H9 (cell line): ENCODE measurements around the gene TTC13. TPM values are rescaled to one million over a fixed set of nuclear protein-coding genes. Genes with fewer than 3 reads are reported as not detected.

ENCODE experiments used
- DNase-seq: peaks from one replicate; pipeline ENCODE4 v3.0.0-alpha.2; 2017
- H2AFZ ChIP-seq: one replicate; pipeline ENCODE4 v1.6.1; 2013; ENCODE audit warnings: mild to moderate bottlenecking, low read length, control low read depth, moderate library complexity
- H2AK5ac ChIP-seq: 2 replicates; pipeline ENCODE4 v1.6.1; 2013; ENCODE audit warnings: low read length, control low read depth, mixed read lengths; ENCODE audit not compliant: insufficient read length
- H2BK120ac ChIP-seq: one replicate; pipeline ENCODE4 v1.6.1; 2013; ENCODE audit warnings: low read depth, mild to moderate bottlenecking, low read length, control low read depth, inconsistent platforms; ENCODE audit not compliant: poor library complexity, severe bottlenecking
- H2BK12ac ChIP-seq: 2 replicates; pipeline ENCODE4 v1.6.1; 2013; ENCODE audit warnings: low read length, control low read depth, mixed read lengths, low read depth; ENCODE audit not compliant: insufficient read length
- H2BK15ac ChIP-seq: 2 replicates; pipeline ENCODE4 v1.6.1; 2013; ENCODE audit warnings: low read depth, low read length, control low read depth
- H2BK20ac ChIP-seq: one replicate; pipeline ENCODE4 v1.6.1; 2013; ENCODE audit warnings: low read depth, mild to moderate bottlenecking, low read length, control low read depth, inconsistent platforms; ENCODE audit not compliant: poor library complexity, severe bottlenecking
- H2BK5ac ChIP-seq: 2 replicates; pipeline ENCODE4 v1.6.1; 2013; ENCODE audit warnings: low read length, control low read depth, mixed read lengths; ENCODE audit not compliant: insufficient read length
- H3K14ac ChIP-seq: 2 replicates; pipeline ENCODE4 v1.6.1; 2013; ENCODE audit warnings: low read length, control low read depth; ENCODE audit not compliant: insufficient read depth
- H3K18ac ChIP-seq: 2 replicates; pipeline ENCODE4 v1.6.1; 2013; ENCODE audit warnings: low read depth, mild to moderate bottlenecking, mixed read lengths, low read length, control low read depth; ENCODE audit not compliant: insufficient read length
- H3K23ac ChIP-seq: 2 replicates; pipeline ENCODE4 v1.6.1; 2013; ENCODE audit warnings: low read length, control low read depth, mixed read lengths, low read depth; ENCODE audit not compliant: insufficient read length
- H3K23me2 ChIP-seq: 2 replicates; pipeline ENCODE4 v1.6.1; 2013; ENCODE audit warnings: low read depth, mild to moderate bottlenecking, mixed read lengths, low read length, control low read depth; ENCODE audit not compliant: insufficient read length, poor library complexity, severe bottlenecking
- H3K27ac ChIP-seq: 2 replicates; pipeline ENCODE4 v1.5.1; 2013; ENCODE audit warnings: low read length, control low read depth, mixed read lengths, low read depth; ENCODE audit not compliant: insufficient read length
- H3K27me3 ChIP-seq: 2 replicates; pipeline ENCODE4 v1.6.1; 2013; ENCODE audit warnings: low read length, control low read depth, inconsistent platforms; ENCODE audit not compliant: insufficient read depth
- H3K4ac ChIP-seq: 2 replicates; pipeline ENCODE4 v1.6.1; 2013; ENCODE audit warnings: low read depth, mild to moderate bottlenecking, control low read depth, inconsistent platforms, low read length, moderate library complexity
- H3K4me1 ChIP-seq: 2 replicates; pipeline ENCODE4 v1.6.1; 2013; ENCODE audit warnings: low read length, control low read depth, inconsistent platforms; ENCODE audit not compliant: insufficient read depth
- H3K4me2 ChIP-seq: 2 replicates; pipeline ENCODE4 v1.6.1; 2013; ENCODE audit warnings: low read length, control low read depth, mixed read lengths; ENCODE audit not compliant: insufficient read length, insufficient read depth
- H3K56ac ChIP-seq: 2 replicates; pipeline ENCODE4 v1.6.1; 2013; ENCODE audit warnings: low read depth, mild to moderate bottlenecking, mixed read lengths, low read length, control low read depth; ENCODE audit not compliant: insufficient read length
- H3K79me1 ChIP-seq: 2 replicates; pipeline ENCODE4 v1.6.1; 2013; ENCODE audit warnings: low read depth, mild to moderate bottlenecking, moderate library complexity, low read length, control low read depth, inconsistent platforms; ENCODE audit not compliant: insufficient read depth, poor library complexity, severe bottlenecking
- H3K79me2 ChIP-seq: 2 replicates; pipeline ENCODE4 v1.6.1; 2013; ENCODE audit warnings: low read length, control low read depth, inconsistent platforms; ENCODE audit not compliant: insufficient read depth
- H3K9ac ChIP-seq: 2 replicates; pipeline ENCODE4 v1.6.1; 2013; ENCODE audit warnings: low read length, control low read depth, mixed read lengths; ENCODE audit not compliant: insufficient read length; ENCODE audit errors: extremely low read depth
- H3K9me3 ChIP-seq: one replicate; pipeline ENCODE4 v1.6.1; 2013; ENCODE audit warnings: low read depth, low read length, inconsistent platforms; ENCODE audit not compliant: control insufficient read depth
- H3T11ph ChIP-seq: one replicate; pipeline ENCODE4 v1.6.1; 2013; ENCODE audit warnings: mild to moderate bottlenecking, low read length, control low read depth, inconsistent platforms
- H4K20me1 ChIP-seq: one replicate; pipeline ENCODE4 v1.6.1; 2013; ENCODE audit not compliant: control insufficient read depth, insufficient read length, insufficient read depth
- H4K5ac ChIP-seq: 2 replicates; pipeline ENCODE4 v1.6.1; 2013; ENCODE audit warnings: low read depth, mild to moderate bottlenecking, mixed read lengths, low read length, control low read depth; ENCODE audit not compliant: insufficient read length
- H4K8ac ChIP-seq: replicated peaks from 2 replicates; pipeline ENCODE4 v1.6.1; 2013; ENCODE audit warnings: low read length, control low read depth, mixed read lengths, low read depth; ENCODE audit not compliant: insufficient read length
- H4K91ac ChIP-seq: 2 replicates; pipeline ENCODE4 v1.6.1; 2013; ENCODE audit warnings: low read depth, mild to moderate bottlenecking, moderate library complexity, mixed read lengths, low read length, control low read depth; ENCODE audit not compliant: insufficient read length
- H3K27ac Mint-ChIP-seq, 3 experiments: 2 replicates in 2 of 3; 3 replicates in 1 of 3; pipeline ENCODE4 v1.8.0; 2020 to 2021; ENCODE audit warnings: mixed read lengths in 3 of 3, mild to moderate bottlenecking in 1 of 3, moderate library complexity in 1 of 3
- H3K27me3 Mint-ChIP-seq: 2 replicates; pipeline ENCODE4 v1.8.0; 2021; ENCODE audit warnings: low read depth, mild to moderate bottlenecking, moderate library complexity, mixed read lengths
- H3K36me3 Mint-ChIP-seq, 3 experiments: 2 replicates in 2 of 3; 3 replicates in 1 of 3; pipeline ENCODE4 v1.8.0; 2020 to 2021; ENCODE audit warnings: low read depth in 3 of 3, mixed read lengths in 3 of 3; ENCODE audit not compliant: insufficient read depth in 1 of 3
- H3K4me1 Mint-ChIP-seq, 2 experiments: 2 replicates each; pipeline ENCODE4 v1.8.0; 2020; ENCODE audit warnings: mixed read lengths in 2 of 2
- H3K4me3 Mint-ChIP-seq, 2 experiments: 2 replicates in 1 of 2; 3 replicates in 1 of 2; pipeline ENCODE4 v1.8.0; 2020 to 2021; ENCODE audit warnings: mild to moderate bottlenecking in 2 of 2, mixed read lengths in 2 of 2, moderate library complexity in 1 of 2
- H3K9me3 Mint-ChIP-seq, 2 experiments: 2 replicates in 1 of 2; 3 replicates in 1 of 2; pipeline ENCODE4 v1.8.0; 2020; ENCODE audit warnings: mild to moderate bottlenecking in 2 of 2, mixed read lengths in 2 of 2, moderate library complexity in 1 of 2
- CTCF ChIP-seq: fragments of 200-600 bp; sonication (generic); conservative IDR thresholded peaks from 3 replicates; pipeline ENCODE4 v1.8.0; 2021; ENCODE audit warnings: antibody characterized with exemption, mild to moderate bottlenecking
- WGBS: extraction: QIAGEN DNeasy Blood & Tissue Kit; methylation state at CpG from one replicate; pipeline ENCODE4 v1.1.7; 2013; ENCODE audit warnings: missing lambda C conversion rate, low lambda C conversion rate, mixed read lengths; ENCODE audit not compliant: insufficient read length; ENCODE audit errors: extremely low coverage; 5-methylcytosine and 5-hydroxymethylcytosine counted together
- total RNA-seq: library from RNA; stranded (reverse); gene quantifications from 2 replicates; pipeline ENCODE4 v1.2.1, GENCODE V29; 2021

Gene TTC13
- total RNA-seq, 1 experiment from 2014 or later = 7.6 TPM

GRCh38 chr1:230879778-230880177 lies 98.9 kb downstream of the TTC13 start:
- no peaks in the 10 kb centered on the region for H3K23me2 ChIP-seq
- no peak overlapping the region for H2BK120ac ChIP-seq
- no peak overlapping the region for H3T11ph ChIP-seq
- no peaks in the 10 kb centered on the region for H3K27me3 ChIP-seq
- Mint-ChIP-seq H3K9me3 (peaks cover 0 to 2% of the 10 kb centered on the region in 2 experiments; a peak in 2 of 5 replicates), H3K36me3 (peaks cover 0 to 3% (median 0%) of the 10 kb centered on the region in 3 experiments; a peak in 2 of 7 replicates), H3K4me3 (no peak overlapping the region), H3K4me1 (peaks cover 20 to 38% of the 10 kb centered on the region in 2 experiments), H3K27me3 (peaks cover 56% of the 10 kb centered on the region), H3K27ac (no peak overlapping the region)
- H4K5ac ChIP-seq = no peak overlapping the region
- no CpG with 5 or more reads among the region's 8 CpGs for WGBS
- H2BK5ac ChIP-seq = no peak overlapping the region
- TF ChIP-seq CTCF = no peak
- no peak overlapping the region for H3K4ac ChIP-seq
- no peak overlapping the region for H3K14ac ChIP-seq
- no peak overlapping the region for H2BK20ac ChIP-seq
- H2AFZ ChIP-seq = no peak overlapping the region
- H4K91ac ChIP-seq = no peak overlapping the region
- H3K23ac ChIP-seq = no peak overlapping the region
- DNase-seq = no peak
- H3K18ac ChIP-seq = no peak overlapping the region
- H3K9ac ChIP-seq = no peak overlapping the region
- H4K8ac ChIP-seq = no peak overlapping the region
- H4K20me1 ChIP-seq = no peaks in the 10 kb centered on the region
- no peaks in the 10 kb centered on the region for H3K79me1 ChIP-seq
- H3K27ac ChIP-seq = no peak overlapping the region
- H3K9me3 ChIP-seq = no peaks in the 10 kb centered on the region
- H2AK5ac ChIP-seq = no peak overlapping the region
- no peak overlapping the region for H3K4me2 ChIP-seq
- no peaks in the 10 kb centered on the region for H3K79me2 ChIP-seq
- H3K56ac ChIP-seq = no peak overlapping the region
- 0 out of 2 replicates have a peak, but pooled peaks cover 2% of the 10 kb centered on the region for H3K4me1 ChIP-seq
- no peak overlapping the region for H2BK12ac ChIP-seq
- no peak overlapping the region for H2BK15ac ChIP-seq
